Endothelial cell of umbilical vein (primary cell): ENCODE results near the gene TWIST1.

ENCODE experiments used
- EZH2 ChIP-seq: IDR thresholded peaks from 2 replicates; pipeline ENCODE4 v1.6.1; 2012; ENCODE audit warnings: borderline replicate concordance, low read depth, mild to moderate bottlenecking, moderate library complexity, low read length, inconsistent platforms; ENCODE audit not compliant: severe bottlenecking
- FOS ChIP-seq: IDR thresholded peaks from 2 replicates; pipeline ENCODE4 v1.6.1; 2011; ENCODE audit warnings: mild to moderate bottlenecking, low read length, moderate library complexity, borderline replicate concordance; ENCODE audit not compliant: insufficient read depth
- GATA2 ChIP-seq: IDR thresholded peaks from 2 replicates; pipeline ENCODE4 v1.7.0; 2011; ENCODE audit warnings: low read depth, mild to moderate bottlenecking, moderate library complexity, mixed read lengths, low read length; ENCODE audit not compliant: insufficient read length, insufficient read depth
- JUN ChIP-seq: IDR thresholded peaks from 2 replicates; pipeline ENCODE4 v1.6.1; 2011; ENCODE audit warnings: borderline replicate concordance, low read depth; ENCODE audit not compliant: insufficient read length, insufficient read depth
- MYC ChIP-seq: IDR thresholded peaks from one replicate; pipeline ENCODE4 v1.6.1; 2011; ENCODE audit warnings: mild to moderate bottlenecking, low read depth, low read length
- POLR2A ChIP-seq: IDR thresholded peaks from 2 replicates; pipeline ENCODE4 v1.6.1; 2012; ENCODE audit warnings: low read depth, mild to moderate bottlenecking, control low read depth, low read length
- POLR2AphosphoS5 ChIP-seq: IDR thresholded peaks from 2 replicates; pipeline ENCODE4 v1.6.1; 2012; ENCODE audit warnings: low read depth, mild to moderate bottlenecking, control low read depth, low read length, moderate library complexity; ENCODE audit not compliant: insufficient read depth
- TF ChIP-seq, protein P1 (sequence below): IDR thresholded peaks from 2 replicates; pipeline ENCODE4 v1.6.1; 2011; ENCODE audit not compliant: insufficient read depth, insufficient read length
- TF ChIP-seq, protein P2 (sequence below), 2 donors: IDR thresholded peaks; 1 replicate in 1 of 2; 2 replicates in 1 of 2; pipeline ENCODE4 v1.5.1; 2011; ENCODE audit warnings: low read length in 2 of 2, mild to moderate bottlenecking in 2 of 2, moderate library complexity in 2 of 2, control low read depth in 1 of 2, inconsistent platforms in 1 of 2, low read depth in 1 of 2; ENCODE audit not compliant: insufficient read depth in 1 of 2; ENCODE audit errors: extremely low read depth in 1 of 2

DNA sequence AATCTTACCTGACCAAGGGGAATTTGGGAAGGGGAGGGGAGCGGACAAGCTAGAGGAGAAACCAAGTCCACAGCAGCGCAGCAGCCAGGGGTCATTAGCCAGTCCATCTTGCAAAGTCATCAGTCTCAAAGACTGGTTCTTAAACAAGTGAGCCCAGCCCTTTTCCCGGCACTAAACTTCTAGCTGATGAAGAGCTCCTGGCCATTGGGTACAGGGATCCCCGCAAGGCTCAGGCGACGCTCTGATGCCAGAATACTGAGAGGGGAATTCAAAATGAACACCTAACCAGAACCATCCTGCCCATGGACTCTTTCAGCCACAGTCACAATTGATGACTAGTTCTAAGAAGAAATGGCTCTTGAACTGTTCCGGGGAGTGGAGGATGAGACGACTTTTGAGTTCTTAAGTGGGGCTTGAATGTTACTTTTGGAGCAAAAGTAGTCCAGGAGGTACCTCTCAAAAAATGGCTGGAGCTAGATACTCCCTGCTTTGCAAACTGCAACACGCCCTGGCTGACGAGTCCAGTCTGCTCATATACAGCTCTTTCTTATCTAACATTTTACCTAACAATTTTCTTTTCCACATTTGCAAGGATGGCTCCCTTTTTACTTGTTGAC is 2.5 kb upstream of the TWIST1 start:
- TF ChIP-seq, protein P1, sequence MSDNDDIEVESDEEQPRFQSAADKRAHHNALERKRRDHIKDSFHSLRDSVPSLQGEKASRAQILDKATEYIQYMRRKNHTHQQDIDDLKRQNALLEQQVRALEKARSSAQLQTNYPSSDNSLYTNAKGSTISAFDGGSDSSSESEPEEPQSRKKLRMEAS, result no peak
- TF ChIP-seq POLR2A (no peak), POLR2AphosphoS5 (no peak), EZH2 (no peak), JUN (no peak), GATA2 (no peak), MYC (no peak), FOS (no peak)
- TF ChIP-seq, protein P2, sequence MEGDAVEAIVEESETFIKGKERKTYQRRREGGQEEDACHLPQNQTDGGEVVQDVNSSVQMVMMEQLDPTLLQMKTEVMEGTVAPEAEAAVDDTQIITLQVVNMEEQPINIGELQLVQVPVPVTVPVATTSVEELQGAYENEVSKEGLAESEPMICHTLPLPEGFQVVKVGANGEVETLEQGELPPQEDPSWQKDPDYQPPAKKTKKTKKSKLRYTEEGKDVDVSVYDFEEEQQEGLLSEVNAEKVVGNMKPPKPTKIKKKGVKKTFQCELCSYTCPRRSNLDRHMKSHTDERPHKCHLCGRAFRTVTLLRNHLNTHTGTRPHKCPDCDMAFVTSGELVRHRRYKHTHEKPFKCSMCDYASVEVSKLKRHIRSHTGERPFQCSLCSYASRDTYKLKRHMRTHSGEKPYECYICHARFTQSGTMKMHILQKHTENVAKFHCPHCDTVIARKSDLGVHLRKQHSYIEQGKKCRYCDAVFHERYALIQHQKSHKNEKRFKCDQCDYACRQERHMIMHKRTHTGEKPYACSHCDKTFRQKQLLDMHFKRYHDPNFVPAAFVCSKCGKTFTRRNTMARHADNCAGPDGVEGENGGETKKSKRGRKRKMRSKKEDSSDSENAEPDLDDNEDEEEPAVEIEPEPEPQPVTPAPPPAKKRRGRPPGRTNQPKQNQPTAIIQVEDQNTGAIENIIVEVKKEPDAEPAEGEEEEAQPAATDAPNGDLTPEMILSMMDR (IDR thresholded peaks at IDR 0.05; ENCODE audit: extremely low read depth in 1 of 2, insufficient read depth in 1 of 2, low read depth in 1 of 2, low read length in 2 of 2), result no peak
